ENCODE measurements around the gene VWA3A.

The VWA3A gene

GRCh38 chr16:22198547-22199293 is 106.4 kb downstream of the VWA3A start:
- no peak for DNase-seq (ENCODE audit: low read depth, low spot score)

- no peak for DNase-seq (ENCODE audit: low read depth, low spot score)
These were observed 109.9 kb downstream of the VWA3A start for GRCh38 chr16:22202261-22202637.

GRCh38 chr16:22203091-22203490 is 110.8 kb downstream of the VWA3A start:
- DNase-seq (ENCODE audit: low read depth, low spot score): no peak

- DNase-seq (ENCODE audit: low read depth, low spot score): no peak
These were observed 111.8 kb downstream of the VWA3A start for GRCh38 chr16:22204091-22204655.

- DNase-seq (ENCODE audit: low read depth, low spot score): no peak
These were observed 113.3 kb downstream of the VWA3A start for GRCh38 chr16:22205577-22206012.

GRCh38 chr16:22206013-22206841 is 113.9 kb downstream of the VWA3A start, which contains the start of gene EEF2K:
TSS of gene EEF2K (plus strand) at chr16:22206278. CDS start at chr16:22225730, 19,452 bp downstream.
- DNase-seq (ENCODE audit: low read depth, low spot score): peak; percentile 70

All from activated naive CD8-positive, alpha-beta T cell treated with anti-CD3 and anti-CD28 coated beads, Interleukin-2, amount 50 U/mL, for 16 hours (primary cell).